HG03571 (cell line): ENCODE data around the gene RAB2B.

Experiments
- ATAC-seq: cut with Tn5 transposase; IDR thresholded peaks from one replicate; pipeline ENCODE4 v1.9.1; 2021; ENCODE audit not compliant: unreplicated experiment

Gene RAB2B

DNA sequence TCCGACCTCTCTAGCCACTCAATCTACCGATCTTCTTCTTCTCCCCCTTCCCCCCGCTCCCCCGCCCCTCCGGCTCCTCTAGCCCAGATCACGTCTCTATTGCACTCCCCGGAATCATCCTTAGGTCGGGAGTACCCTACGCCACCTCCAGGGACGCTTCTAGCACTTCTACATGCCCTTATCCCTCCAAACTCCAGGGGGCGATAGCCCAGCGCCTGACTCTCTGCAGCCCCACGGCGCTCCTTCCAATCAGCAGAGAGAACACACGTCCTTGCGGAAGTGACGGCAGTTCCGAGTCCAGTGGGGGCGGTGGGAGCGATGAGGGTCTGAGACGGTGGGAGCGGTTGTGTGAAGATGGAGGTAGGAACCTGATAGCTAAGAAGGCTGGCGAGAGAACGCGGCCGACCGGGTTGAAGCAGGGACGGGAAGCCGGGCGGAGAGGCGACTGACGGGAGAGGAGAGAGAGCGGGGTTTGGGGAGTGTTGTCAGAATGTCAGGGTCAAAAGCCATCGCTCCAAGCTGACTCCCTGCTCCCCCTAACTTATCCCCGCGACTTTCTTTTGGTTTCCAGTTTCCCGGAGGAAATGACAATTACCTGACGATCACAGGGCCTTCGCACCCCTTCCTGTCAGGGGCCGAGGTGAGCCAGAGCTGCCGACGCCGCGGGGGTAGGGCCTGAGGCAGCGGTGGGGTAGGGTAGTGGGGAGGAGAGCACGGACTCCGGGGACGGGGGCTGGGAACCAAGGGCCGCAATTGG lies at the start of gene RAB2B, which contains the start of gene TOX4:
Gene RAB2B (minus strand): TSS at position 35 of the 757 bp plus-strand sequence. CDS start 87 bp downstream, outside the sequence.
Gene TOX4 (plus strand): TSS at position 271 of the 757 bp plus-strand sequence. CDS start 84 bp downstream, at position 355.
- peak; percentile 99 for ATAC-seq

DNA sequence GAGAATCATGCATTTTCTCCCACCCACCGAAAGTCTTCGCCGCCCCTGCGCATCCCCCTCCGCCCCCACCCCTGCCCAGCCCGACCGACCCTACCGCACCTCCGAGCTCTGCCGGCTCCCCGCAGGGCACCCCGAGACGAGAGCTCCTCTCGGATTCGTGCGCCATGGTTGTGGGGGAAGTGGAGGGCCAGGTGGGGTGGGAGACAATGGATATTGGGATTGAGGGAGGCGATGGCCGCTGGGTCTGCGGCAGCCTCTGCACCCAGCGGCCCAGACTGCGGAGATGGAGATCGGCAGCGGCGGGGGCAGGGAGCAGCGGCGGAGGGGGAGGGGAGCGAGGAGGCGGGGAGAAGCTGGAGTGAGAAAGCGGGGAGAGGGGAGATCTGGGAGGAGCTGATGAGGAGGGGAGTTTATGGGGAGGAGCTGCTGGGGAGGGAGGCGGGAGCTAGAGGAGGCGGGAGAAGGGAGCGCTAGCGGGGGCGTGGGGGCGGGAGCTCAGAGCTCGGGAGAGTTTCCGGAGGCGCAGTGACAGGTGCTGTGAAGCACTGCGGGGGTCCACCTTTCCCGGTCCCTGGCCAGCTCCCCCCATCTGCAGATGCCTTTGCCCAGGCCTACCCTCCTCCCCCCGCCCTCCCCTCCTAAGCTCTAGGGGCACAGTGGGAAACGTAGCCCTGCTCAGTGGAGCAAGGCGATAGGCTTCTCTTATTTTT lies 49.4 kb upstream of the RAB2B start, which contains the start of gene SALL2:
Gene SALL2 (minus strand): TSS at position 385 of the 710 bp plus-strand sequence. CDS start 219 bp downstream, at position 166.
- no peak for ATAC-seq

DNA sequence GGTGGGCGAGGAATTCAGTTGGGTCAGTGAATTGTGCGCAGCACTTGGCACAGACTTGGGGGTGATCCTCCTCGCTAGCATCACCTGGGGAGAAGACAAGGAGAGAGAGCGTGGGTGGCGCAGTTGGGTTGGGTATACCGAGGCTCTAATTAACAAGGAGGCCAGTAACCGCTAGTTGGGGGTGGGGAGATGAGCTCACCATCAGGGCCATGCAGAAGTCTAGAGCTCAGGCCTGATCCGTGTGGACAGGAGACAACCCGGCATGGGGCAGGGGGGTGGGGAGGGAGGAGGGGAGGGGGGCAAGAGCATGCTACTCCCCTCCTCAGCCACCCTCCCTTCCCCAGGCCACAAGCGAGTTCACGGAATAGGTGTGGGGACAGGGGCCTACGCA lies 48.8 kb upstream of the RAB2B start:
- ATAC-seq = no peak

DNA sequence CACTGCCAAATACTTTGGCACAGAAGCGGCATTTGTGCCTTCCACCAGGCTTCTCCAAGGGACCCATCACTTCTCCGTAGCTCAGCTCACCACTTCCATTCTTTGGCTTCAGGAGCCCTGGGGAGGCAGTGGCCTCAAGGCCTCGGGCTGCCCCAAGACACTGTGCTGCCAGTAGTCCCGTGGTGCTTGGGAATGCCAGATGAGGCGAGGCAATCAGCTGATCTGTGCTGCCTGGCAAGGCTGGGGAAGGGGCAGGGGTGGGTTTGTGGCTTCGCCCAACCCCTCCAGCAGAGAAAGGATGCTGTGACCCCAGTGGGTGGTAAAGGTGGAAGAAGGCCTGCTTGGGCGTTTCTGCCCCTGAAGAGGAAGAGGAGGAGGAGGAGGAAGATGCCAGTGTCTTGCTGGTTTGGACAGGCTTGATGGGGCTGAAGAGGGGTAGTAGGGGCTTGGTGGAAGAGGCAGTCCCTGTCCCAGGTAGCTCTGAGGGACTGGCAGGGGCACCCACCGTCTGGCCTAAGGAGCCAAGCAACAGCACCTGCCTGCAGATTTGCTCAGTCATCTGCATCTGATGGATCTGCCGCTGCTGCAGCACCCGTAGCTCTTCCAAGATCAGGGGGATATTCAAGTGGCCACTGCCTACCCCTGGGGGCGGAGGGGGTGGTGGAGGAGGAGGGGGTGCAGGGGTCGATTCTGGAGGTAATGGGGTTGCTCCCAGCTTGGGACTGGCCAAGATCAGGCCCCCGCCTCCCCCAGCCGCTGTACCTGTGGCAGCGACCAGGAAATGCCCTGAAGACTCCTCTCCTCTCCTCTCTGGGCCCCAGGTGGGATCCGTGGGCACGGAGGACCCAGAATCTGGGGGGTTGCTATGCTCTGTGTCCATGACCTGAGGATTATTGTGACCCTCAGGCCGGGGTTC lies 48.1 kb upstream of the RAB2B start:
- no peak for ATAC-seq

DNA sequence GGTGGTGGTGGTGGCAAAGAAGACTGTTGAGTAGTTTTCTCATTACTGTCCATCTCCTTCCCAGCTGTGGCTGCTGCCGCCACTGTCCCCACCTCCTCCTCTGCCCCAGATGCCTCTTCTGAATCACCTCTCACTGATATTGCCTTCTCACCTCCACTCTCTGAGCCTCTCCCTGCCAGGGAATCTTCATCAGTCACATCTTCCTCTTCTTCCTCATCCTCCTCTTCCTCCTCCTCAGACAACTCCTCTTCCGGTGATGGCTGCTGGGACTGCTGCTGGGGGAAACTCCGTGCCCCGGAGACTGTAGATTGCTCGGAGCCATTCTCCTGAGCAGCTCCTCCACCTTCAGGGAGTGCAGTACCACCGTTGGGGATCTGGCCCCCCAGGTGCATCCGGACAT lies 46.4 kb upstream of the RAB2B start:
- ATAC-seq = no peak

DNA sequence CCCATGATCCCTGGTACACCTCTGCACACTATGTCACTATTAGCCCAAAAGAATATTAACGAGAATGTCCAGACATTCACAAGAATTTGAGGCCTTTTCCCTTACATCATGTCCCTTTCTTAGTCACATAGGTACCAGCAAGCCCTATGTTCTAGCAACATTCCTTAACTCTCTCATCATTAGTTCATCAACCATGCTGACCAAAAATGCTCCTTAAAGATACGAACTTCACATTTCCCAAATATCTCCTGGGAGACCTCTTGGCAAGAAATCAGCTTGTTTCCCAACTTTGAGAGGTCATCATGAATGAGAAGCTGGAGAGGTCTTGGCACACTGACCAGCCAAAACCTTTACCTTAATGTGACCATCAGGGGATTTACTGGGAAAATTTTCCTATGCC lies 44.7 kb upstream of the RAB2B start:
- no peak for ATAC-seq

DNA sequence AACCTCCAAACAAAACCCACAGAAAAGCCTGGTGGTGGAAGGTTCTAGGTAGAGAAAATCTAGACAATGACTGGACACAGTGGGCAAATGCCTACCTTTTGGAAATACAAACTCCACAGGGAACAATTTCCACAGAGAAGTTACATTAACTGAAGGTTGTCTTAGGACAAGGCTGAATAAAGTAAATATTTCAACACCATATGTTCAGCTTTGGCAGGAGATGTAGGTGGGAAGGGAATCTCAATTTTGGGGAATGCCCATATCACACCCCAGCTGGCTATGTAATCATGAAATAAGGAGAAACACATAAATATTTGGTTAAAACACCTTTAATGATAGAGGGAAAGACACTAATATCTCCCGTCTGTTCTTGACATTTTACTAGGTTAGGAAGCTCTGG lies 44.0 kb upstream of the RAB2B start:
- no peak for ATAC-seq

DNA sequence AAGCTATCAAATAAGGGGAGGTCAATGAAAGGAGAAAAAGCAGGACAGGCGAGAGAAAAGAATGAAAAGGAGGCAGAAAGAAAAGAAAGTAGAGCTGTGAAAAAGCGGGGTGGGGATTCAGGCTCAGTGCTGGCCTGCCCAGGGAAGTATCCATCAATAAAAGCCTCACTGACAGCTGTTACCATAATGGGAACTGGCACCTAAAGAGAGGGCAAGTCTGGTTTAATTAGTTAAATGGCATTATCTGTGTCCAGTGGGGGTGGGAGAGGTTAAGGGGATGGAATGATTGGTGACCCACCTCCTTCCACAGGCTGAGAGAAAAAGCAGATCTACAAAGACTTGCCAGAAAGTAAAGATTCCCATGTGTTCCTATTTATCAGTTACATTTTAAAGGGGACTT lies 42.0 kb upstream of the RAB2B start:
- no peak for ATAC-seq

DNA sequence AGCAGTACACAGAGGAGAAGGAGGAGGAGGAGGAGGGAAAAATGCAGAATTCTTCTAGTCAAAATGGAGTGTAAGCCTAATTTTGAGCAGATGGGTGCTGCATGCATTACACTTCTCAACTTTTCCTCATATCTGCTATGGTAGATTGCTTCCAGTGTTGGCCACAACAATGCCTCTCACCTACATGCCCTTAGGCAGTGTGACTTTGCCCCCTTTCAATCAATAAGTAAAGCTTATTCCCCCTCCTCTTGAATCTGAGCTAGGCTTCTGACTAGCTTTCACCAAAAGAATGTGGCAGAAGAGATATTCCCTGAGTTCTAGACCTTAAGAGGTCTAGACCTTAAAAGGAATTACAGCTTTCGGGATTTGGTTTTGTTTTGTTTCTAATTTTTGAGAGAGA lies 37.6 kb upstream of the RAB2B start:
- no peak for ATAC-seq

DNA sequence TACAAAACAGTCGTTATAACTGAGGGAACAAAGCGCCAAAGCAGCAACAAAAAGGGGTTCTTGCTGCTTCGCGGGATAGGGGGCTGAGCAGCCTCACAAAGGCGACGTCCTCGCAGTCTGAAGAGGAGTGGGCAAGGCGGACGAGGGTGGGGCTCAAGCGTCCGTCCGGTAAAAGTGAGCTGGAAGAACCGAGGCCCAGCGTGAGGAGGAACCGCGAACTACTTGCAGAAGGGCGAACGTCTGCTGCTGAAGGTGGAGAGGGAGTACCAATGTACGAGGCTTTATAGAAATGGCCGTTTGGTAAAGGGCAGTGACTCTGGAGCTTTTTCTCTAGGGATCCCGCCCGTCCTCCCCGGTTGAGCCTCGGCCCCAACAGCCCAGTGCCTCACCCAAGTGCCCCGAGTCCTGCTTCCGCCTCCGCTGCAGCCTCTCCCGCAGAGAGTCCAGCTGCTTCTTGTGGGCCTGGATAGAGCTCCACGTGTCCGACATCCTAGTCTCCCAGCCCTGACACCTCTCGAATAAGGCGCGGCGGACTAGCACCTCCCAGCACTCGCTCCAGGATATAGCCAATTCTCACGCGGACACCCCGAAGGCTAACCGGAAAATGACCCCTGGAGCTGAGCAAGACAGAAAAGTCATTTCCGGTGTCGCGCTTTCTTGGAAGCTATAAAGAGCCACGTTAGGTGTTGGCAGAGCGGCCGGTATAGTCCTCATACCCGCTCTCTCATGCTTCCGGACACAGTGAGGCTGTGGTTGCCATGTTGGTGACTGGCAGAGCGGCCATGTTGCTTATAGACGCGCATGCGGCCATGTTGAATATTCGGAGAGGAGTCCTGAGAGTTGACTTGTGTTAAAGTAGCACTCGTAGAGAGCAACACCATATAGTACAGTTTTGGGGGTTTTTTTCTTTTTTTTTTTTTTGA lies 34.2 kb upstream of the RAB2B start, which contains the start of gene METTL3:
Gene METTL3 (minus strand): TSS at position 606 of the 923 bp plus-strand sequence. CDS start 117 bp downstream, at position 489.
- ATAC-seq = peak; percentile 99

DNA sequence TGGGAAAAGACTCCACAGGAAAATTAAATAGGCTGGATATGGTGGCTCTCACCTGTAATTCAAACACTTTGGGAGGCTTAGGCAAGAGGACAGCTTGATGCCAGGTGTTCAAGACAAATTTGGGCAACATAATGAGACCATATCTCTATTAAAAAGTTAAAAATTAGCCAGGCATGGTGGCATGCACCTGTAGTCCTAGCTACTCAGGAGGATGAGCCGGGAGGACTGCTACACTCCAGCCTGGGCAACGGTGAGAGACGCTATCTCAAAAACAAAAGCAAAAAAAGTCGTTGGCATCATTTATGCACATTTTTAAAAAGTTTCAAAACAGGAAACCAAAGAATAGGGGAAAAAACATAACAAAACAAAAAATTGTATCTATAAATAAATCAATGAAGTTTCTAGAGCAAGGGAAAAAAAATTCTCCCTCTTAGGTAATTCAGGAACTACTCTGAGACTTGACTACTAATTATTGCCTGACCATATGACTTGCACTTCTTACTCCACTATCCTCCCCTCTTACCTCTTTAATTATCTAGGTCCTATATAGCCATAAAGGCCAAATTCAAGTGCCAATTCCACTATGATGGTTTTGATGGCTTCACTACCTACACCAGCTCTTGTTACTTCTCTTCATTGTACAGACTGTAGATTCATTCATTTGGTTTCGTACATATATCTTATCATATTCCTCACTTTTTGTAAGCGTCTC lies 32.8 kb upstream of the RAB2B start:
- no peak for ATAC-seq

DNA sequence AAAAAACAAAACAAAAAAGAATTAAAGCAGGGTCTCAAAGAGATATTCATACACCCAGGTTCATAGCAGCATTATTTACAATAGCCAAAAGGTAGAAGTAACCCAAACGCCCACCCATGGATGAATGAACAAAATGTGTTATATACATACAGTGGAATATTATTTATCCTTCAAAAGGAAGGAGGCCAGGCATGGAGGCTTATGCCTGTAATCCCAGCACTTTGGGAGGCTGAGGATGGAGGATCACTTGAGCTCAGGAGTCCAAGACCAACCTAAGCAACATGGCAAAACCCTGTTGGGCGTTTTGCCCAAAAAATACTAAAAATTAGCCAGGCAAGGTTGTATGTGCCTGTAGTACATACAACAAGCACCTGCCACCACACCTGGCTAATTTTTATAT lies 29.8 kb upstream of the RAB2B start:
- ATAC-seq = no peak

DNA sequence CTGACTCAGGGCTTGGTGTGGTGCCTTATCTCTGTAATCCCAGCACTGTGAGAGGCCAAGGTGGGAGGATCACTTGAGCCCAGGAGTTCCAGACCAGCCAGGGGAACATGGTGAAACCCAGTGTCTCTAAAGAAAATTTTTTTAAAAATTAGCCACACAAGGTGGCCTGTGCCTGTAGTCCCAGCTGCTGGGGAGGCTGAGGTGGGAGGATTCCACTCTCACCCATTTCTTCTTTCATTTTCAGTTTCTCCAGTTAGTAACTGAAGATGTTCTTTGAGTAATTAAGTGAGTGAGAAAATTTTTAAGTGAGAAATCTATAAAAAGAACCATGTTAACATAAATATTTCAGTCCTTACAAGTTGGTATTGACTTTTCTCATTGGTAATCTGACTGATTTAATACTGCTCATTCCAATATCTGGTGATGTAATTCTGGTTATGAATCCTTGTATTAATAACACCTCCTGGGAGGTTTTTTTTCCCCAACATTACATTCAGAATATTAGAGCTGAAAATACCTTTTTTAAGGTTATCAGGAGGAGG lies 28.3 kb upstream of the RAB2B start:
- ATAC-seq = peak; percentile 56

DNA sequence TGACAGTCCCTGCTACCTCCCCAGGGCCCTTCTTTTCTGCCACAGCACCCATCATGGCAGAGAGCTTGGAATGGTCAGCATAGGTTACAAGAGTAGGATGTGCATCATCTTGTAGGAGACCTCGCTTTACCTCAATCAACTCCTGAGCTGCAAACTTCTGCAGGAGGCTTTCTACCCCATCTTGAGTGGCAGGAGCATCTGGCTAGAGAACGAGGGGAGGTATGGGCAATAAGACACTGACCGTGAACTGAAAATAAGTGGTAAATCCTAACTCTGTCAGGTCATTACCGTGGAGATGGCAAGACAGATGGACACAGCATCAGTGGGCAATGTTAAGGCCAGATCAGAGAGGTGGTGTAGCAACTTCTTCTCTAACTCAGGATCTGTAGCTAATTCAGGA lies 26.6 kb upstream of the RAB2B start:
- ATAC-seq = no peak

DNA sequence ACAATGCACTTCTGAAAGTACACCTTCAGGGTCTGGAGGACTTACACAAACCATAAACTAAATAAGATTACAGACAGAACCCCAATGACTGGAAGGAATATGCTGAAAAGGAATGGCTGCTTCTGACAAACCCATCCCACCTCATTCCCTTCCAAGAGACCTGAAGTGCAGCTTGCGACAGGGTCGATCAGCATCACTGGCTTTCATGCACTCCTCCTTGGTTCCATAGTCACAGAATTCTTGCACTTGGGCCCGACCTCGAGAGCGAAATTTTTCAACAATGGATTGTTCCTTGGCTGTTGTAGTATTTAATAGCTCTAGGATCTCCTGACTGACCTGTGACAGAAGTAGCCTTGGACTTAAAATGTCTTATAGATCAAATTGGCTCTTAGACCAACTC lies 24.8 kb upstream of the RAB2B start:
- ATAC-seq = no peak

DNA sequence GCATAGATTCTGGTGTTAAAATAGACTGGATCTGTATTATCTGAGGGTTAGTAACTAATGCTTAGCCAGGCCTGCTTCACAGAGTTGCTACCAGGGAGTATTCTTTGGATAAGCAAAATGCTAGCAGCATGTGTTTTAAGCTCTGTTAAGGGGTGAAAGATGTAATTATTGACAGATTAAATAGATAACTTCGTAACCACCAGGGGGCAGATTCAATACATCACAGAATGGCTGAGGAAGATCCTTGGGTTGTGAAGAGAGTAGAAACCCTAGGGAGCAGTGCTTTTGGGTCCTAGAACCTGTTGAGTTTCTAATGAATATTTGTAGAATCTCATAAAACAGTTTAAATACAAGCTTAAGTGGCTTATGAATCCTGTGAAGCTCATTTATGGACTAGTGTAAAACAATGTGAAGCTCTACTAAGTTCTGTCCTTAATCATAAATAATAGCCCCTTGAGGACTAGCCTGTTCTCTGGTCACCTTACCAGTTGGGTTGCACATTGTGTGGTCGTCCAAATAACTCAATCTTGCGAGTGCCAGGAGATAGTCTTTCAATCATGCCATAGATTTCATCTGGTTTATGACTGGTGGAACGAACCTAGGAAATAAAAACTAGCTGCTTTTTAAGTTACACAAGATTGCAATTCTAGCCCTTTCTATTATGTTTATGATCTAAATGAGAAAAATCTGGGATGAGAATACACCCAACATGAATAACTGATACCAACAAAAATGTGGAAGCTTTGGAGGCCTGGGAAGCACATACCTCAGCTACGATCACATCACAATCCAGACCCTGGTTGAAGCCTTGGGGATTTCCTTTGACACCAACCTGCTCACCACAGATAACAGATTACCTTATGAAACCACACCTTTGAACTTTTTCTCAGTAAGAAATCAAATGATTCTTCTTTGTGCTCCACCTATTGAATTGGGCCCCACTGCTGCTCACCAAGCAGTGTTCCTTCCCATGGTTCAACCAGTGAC lies 22.1 kb upstream of the RAB2B start:
- ATAC-seq = no peak

DNA sequence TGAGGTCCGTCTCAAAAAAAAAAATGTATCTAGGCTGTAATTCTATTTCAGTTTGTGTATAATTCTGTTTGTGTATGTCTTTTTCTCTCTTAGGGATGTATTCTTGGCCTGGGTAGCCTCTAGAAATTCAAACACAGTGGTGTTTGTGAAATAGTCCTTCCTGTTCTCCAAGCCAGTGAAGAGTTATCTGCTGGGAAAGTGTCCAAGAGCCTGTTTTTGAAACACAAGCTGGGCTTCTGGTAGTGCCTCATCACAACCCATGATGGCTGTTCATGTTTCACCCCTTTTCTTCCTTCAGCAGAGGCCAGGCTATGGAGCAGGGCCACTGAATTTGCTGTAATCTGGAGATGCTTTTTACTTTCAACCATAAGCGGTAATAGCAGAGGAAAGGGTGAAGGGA lies 19.7 kb upstream of the RAB2B start:
- no peak for ATAC-seq
